ENCODE measurements around the gene ZSWIM9. TPM values are rescaled to one million over a fixed set of nuclear protein-coding genes. Genes with fewer than 3 reads are reported as not detected.

ZSWIM9 gene
- total RNA-seq, 1 donor = 2.2 TPM

- TF ChIP-seq CTCF (IDR thresholded peaks at IDR 0.05; ENCODE audit: extremely low read depth, low read depth, low read length) = no peak
- H4K20me1 ChIP-seq (ENCODE audit: insufficient read depth, low read length) = no peaks in the 10 kb centered on the region
- no peak for DNase-seq (ENCODE audit: insufficient read length, low spot score, missing footprints)
- H3K4me3 ChIP-seq (ENCODE audit: insufficient read depth, low read length) = no peak overlapping the region
- no peak overlapping the region for H2AFZ ChIP-seq (ENCODE audit: low read length)
- H3K36me3 ChIP-seq (ENCODE audit: insufficient read depth, low read length) = peaks cover 8% of the 10 kb centered on the region
- peaks cover 2% of the 10 kb centered on the region for H3K9me3 ChIP-seq (ENCODE audit: low read depth, low read length)
- no peak overlapping the region for H3K4me2 ChIP-seq (ENCODE audit: insufficient read depth, low read length)
- H3K79me2 ChIP-seq (ENCODE audit: insufficient read depth, low read length) = no peaks in the 10 kb centered on the region
- H3K27ac ChIP-seq (ENCODE audit: low read depth, low read length) = no peak overlapping the region
- no peaks in the 10 kb centered on the region for H3K27me3 ChIP-seq (ENCODE audit: insufficient read depth, low read length)
- no peaks in the 10 kb centered on the region for H3K4me1 ChIP-seq (ENCODE audit: insufficient read depth, low read length)
Measured at GRCh38 chr19:48186015-48186414, 15.5 kb downstream of the ZSWIM9 start.

GRCh38 chr19:48186541-48186991 lies 16.1 kb downstream of the ZSWIM9 start:
- Histone ChIP-seq H3K79me2 (ENCODE audit: insufficient read depth, low read length) (no peaks in the 10 kb centered on the region), H3K4me1 (ENCODE audit: insufficient read depth, low read length) (no peaks in the 10 kb centered on the region), H3K27me3 (ENCODE audit: insufficient read depth, low read length) (no peaks in the 10 kb centered on the region), H2AFZ (ENCODE audit: low read length) (no peak overlapping the region), H3K27ac (ENCODE audit: low read depth, low read length) (no peak overlapping the region), H3K4me3 (ENCODE audit: insufficient read depth, low read length) (no peak overlapping the region), H3K36me3 (ENCODE audit: insufficient read depth, low read length) (peaks cover 3% of the 10 kb centered on the region), H3K9me3 (ENCODE audit: low read depth, low read length) (no peaks in the 10 kb centered on the region), H3K4me2 (ENCODE audit: insufficient read depth, low read length) (no peak overlapping the region), H4K20me1 (ENCODE audit: insufficient read depth, low read length) (no peaks in the 10 kb centered on the region)
- no peak for DNase-seq (ENCODE audit: insufficient read length, low spot score, missing footprints)
- no peak for TF ChIP-seq CTCF (IDR thresholded peaks at IDR 0.05; ENCODE audit: extremely low read depth, low read depth, low read length)

- Histone ChIP-seq H4K20me1 (ENCODE audit: insufficient read depth, low read length) (no peaks in the 10 kb centered on the region), H3K27me3 (ENCODE audit: insufficient read depth, low read length) (no peaks in the 10 kb centered on the region), H2AFZ (ENCODE audit: low read length) (no peak overlapping the region), H3K27ac (ENCODE audit: low read depth, low read length) (no peak overlapping the region), H3K36me3 (ENCODE audit: insufficient read depth, low read length) (peaks cover 3% of the 10 kb centered on the region), H3K4me2 (ENCODE audit: insufficient read depth, low read length) (no peak overlapping the region), H3K9me3 (ENCODE audit: low read depth, low read length) (no peaks in the 10 kb centered on the region), H3K4me3 (ENCODE audit: insufficient read depth, low read length) (no peak overlapping the region), H3K79me2 (ENCODE audit: insufficient read depth, low read length) (no peaks in the 10 kb centered on the region), H3K4me1 (ENCODE audit: insufficient read depth, low read length) (no peaks in the 10 kb centered on the region)
- peak; percentile 23 for TF ChIP-seq CTCF (IDR thresholded peaks at IDR 0.05; ENCODE audit: extremely low read depth, low read depth, low read length)
- peak; percentile 93 for DNase-seq (ENCODE audit: insufficient read length, low spot score, missing footprints)
Measured at GRCh38 chr19:48190288-48190884, 19.9 kb downstream of the ZSWIM9 start.

GRCh38 chr19:48190885-48191284 lies 20.4 kb downstream of the ZSWIM9 start:
- no peak overlapping the region for H3K4me2 ChIP-seq (ENCODE audit: insufficient read depth, low read length)
- no peaks in the 10 kb centered on the region for H3K79me2 ChIP-seq (ENCODE audit: insufficient read depth, low read length)
- H2AFZ ChIP-seq (ENCODE audit: low read length) = no peak overlapping the region
- peaks cover 3% of the 10 kb centered on the region for H3K36me3 ChIP-seq (ENCODE audit: insufficient read depth, low read length)
- no peak overlapping the region for H3K4me3 ChIP-seq (ENCODE audit: insufficient read depth, low read length)
- TF ChIP-seq CTCF (IDR thresholded peaks at IDR 0.05; ENCODE audit: extremely low read depth, low read depth, low read length) = no peak
- no peaks in the 10 kb centered on the region for H3K27me3 ChIP-seq (ENCODE audit: insufficient read depth, low read length)
- no peaks in the 10 kb centered on the region for H4K20me1 ChIP-seq (ENCODE audit: insufficient read depth, low read length)
- no peaks in the 10 kb centered on the region for H3K9me3 ChIP-seq (ENCODE audit: low read depth, low read length)
- no peak overlapping the region for H3K27ac ChIP-seq (ENCODE audit: low read depth, low read length)
- H3K4me1 ChIP-seq (ENCODE audit: insufficient read depth, low read length) = no peaks in the 10 kb centered on the region
- no peak for DNase-seq (ENCODE audit: insufficient read length, low spot score, missing footprints)

Measured in osteoblast (primary cell).